ENCODE data around the gene GBF1. TPM values are rescaled to one million over a fixed set of nuclear protein-coding genes. Genes with fewer than 3 reads are reported as not detected.

The GBF1 gene
- total and polyA plus RNA-seq, 10 of the 15 experiments (the other 5 are each of a cell fraction or from before 2014, with no cell fraction given), result 0.82 to 42.0 (median 21.8) TPM

- TF ChIP-seq HDGF (IDR thresholded peaks at IDR 0.05), result no peak
- peak; percentile 76 to 90 (median 80) for TF ChIP-seq CTCF (IDR thresholded peaks at IDR 0.05 in 2 of 3, conservative IDR thresholded peaks at IDR 0.05 in 1 of 3; ENCODE audit: control insufficient read depth in 2 of 3, extremely low read depth in 1 of 3, insufficient read depth in 1 of 3, low read depth in 3 of 3, low read length in 3 of 3)
- no peak for TF ChIP-seq POLR2AphosphoS5 (IDR thresholded peaks at IDR 0.05; ENCODE audit: low read length)
- no peak for TF ChIP-seq POU2F2 (IDR thresholded peaks at IDR 0.05; ENCODE audit: borderline replicate concordance, low read depth, low read length)
- TF ChIP-seq EZH2 (IDR thresholded peaks at IDR 0.05; ENCODE audit: borderline replicate concordance, control insufficient read depth, low read depth, low read length), result no peak
- TF ChIP-seq CEBPB (IDR thresholded peaks at IDR 0.05; ENCODE audit: borderline replicate concordance in 1 of 2, low read depth in 2 of 2, low read length in 2 of 2), result no peak
- no peak for TF ChIP-seq BCLAF1 (IDR thresholded peaks at IDR 0.05)
- no peak for TF ChIP-seq BHLHE40 (IDR thresholded peaks at IDR 0.05; ENCODE audit: borderline replicate concordance in 1 of 2, low read depth in 2 of 2, low read length in 1 of 2)
- no peak for TF ChIP-seq IRF4 (IDR thresholded peaks at IDR 0.05; ENCODE audit: low read depth, low read length)
- TF ChIP-seq, protein P1, sequence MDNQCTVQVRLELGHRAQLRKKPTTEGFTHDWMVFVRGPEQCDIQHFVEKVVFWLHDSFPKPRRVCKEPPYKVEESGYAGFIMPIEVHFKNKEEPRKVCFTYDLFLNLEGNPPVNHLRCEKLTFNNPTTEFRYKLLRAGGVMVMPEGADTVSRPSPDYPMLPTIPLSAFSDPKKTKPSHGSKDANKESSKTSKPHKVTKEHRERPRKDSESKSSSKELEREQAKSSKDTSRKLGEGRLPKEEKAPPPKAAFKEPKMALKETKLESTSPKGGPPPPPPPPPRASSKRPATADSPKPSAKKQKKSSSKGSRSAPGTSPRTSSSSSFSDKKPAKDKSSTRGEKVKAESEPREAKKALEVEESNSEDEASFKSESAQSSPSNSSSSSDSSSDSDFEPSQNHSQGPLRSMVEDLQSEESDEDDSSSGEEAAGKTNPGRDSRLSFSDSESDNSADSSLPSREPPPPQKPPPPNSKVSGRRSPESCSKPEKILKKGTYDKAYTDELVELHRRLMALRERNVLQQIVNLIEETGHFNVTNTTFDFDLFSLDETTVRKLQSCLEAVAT (IDR thresholded peaks at IDR 0.05), result no peak
- no peak for TF ChIP-seq TBL1XR1 (IDR thresholded peaks at IDR 0.05; ENCODE audit: low read depth, low read length)
- no peak for TF ChIP-seq ELK1 (IDR thresholded peaks at IDR 0.05; ENCODE audit: low read depth, low read length)
- TF ChIP-seq REST (IDR thresholded peaks at IDR 0.05; ENCODE audit: low read depth, low read length), result no peak
- TF ChIP-seq FOS (IDR thresholded peaks at IDR 0.05; ENCODE audit: borderline replicate concordance, extremely low read depth, insufficient read length), result no peak
- no peak for TF ChIP-seq PAX8 (IDR thresholded peaks at IDR 0.05)
Observed at GRCh38 chr10:102231357-102232318, 13.7 kb upstream of the GBF1 start (continued).

All from GM12878 (cell line).